Stimulated activated effector memory CD8-positive, alpha-beta T cell treated with anti-CD3 and anti-CD28 coated beads, Interleukin-12 subunit alpha, Interleukin-12 subunit beta, amount 100 ng/mL, for 72 hours (primary cell): Measurements from ENCODE around the gene PKNOX2.

Source experiments
- ATAC-seq: fragments of 150-1000 bp; cut with Tn5 transposase; 2 replicates; pipeline ENCODE4 v1.10.0; 2021
- DNase-seq, 2 donors: peaks; one replicate each; pipeline ENCODE4 v3.0.0; 2021 to 2022; ENCODE audit warnings: low spot score in 2 of 2
- H3K27ac Mint-ChIP-seq: one replicate; pipeline ENCODE4 v1.8.0; 2022; ENCODE audit warnings: mild to moderate bottlenecking, mixed read lengths
- H3K36me3 Mint-ChIP-seq: one replicate; pipeline ENCODE4 v1.8.0; 2022; ENCODE audit warnings: mild to moderate bottlenecking, mixed read lengths
- H3K4me1 Mint-ChIP-seq: one replicate; pipeline ENCODE4 v1.8.0; 2022; ENCODE audit warnings: mixed read lengths
- H3K4me3 Mint-ChIP-seq: one replicate; pipeline ENCODE4 v1.8.0; 2022; ENCODE audit warnings: mild to moderate bottlenecking, mixed read lengths
- H3K9me3 Mint-ChIP-seq: one replicate; pipeline ENCODE4 v1.8.0; 2022; ENCODE audit warnings: mixed read lengths

PKNOX2 gene

GRCh38 chr11:125300791-125301218 is 136.3 kb downstream of the PKNOX2 start:
- no peak for DNase-seq
- Mint-ChIP-seq H3K4me3 (no peak overlapping the region), H3K9me3 (no peaks in the 10 kb centered on the region), H3K4me1 (no peaks in the 10 kb centered on the region), H3K27ac (no peak overlapping the region), H3K36me3 (no peaks in the 10 kb centered on the region)
- ATAC-seq = no peak

- Mint-ChIP-seq H3K9me3 (no peaks in the 10 kb centered on the region), H3K4me3 (no peak overlapping the region), H3K27ac (no peak overlapping the region), H3K36me3 (no peaks in the 10 kb centered on the region), H3K4me1 (no peaks in the 10 kb centered on the region)
- ATAC-seq (no peak), DNase-seq (no peak)
These were observed 136.8 kb downstream of the PKNOX2 start for GRCh38 chr11:125301346-125301745.

DNA sequence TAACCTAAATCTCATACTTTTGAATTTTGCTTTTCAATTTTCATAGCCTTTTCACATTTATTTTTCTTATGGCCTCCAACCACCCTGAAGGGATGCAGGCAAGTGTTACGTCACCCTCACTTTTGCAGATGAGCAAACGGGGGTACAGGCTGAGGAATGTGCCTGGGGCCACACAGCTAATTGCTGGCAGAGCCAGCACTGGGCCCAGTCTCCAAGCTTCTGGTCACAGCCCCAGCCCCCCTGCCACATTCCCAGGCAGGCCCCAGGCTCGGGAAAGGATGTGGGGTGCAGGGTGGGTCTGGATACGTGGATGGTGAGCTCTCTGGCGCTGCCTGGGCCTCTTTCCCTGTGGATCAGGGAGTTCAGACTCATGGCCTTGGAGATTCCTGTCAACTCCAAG is 138.6 kb downstream of the PKNOX2 start:
- Mint-ChIP-seq H3K9me3 (no peaks in the 10 kb centered on the region), H3K4me3 (no peak overlapping the region), H3K36me3 (no peaks in the 10 kb centered on the region), H3K27ac (no peak overlapping the region), H3K4me1 (no peaks in the 10 kb centered on the region)
- no peak for ATAC-seq
- DNase-seq = no peak

DNA sequence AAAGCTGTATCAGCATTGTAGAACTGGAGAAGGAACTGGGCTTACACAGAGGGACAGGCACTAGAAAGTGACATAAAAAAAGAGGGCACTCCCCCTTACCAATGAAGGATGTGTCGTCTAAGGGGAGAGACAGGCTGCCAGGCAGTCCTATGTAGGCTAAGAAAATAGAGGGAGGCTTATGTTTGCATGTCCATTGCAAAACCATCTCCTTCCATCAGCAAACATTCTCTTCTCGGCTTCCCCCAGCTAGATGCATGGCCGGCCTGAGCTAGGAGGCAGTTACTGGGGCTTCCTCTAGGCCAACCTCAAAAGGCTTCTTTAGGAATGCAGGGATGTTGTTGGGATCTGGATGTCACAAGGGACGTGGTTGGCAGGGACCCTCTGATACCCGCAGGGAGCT is 139.1 kb downstream of the PKNOX2 start:
- Mint-ChIP-seq H3K4me3 (no peak overlapping the region), H3K27ac (no peak overlapping the region)

GRCh38 chr11:125304136-125304535 is 139.6 kb downstream of the PKNOX2 start:
- Mint-ChIP-seq H3K4me3 (no peak overlapping the region), H3K4me1 (no peaks in the 10 kb centered on the region), H3K36me3 (no peaks in the 10 kb centered on the region), H3K27ac (no peak overlapping the region), H3K9me3 (no peaks in the 10 kb centered on the region)
- ATAC-seq = no peak
- DNase-seq = no peak

More for the DNA sequence above, 139.1 kb downstream of the PKNOX2 start:
- H3K4me1 Mint-ChIP-seq = no peaks in the 10 kb centered on the region
- H3K9me3 Mint-ChIP-seq = no peaks in the 10 kb centered on the region
- no peak for DNase-seq
- ATAC-seq = no peak
- H3K36me3 Mint-ChIP-seq = no peaks in the 10 kb centered on the region

GRCh38 chr11:125304876-125305275 is 140.3 kb downstream of the PKNOX2 start:
- ATAC-seq = no peak
- no peaks in the 10 kb centered on the region for H3K9me3 Mint-ChIP-seq
- H3K27ac Mint-ChIP-seq = no peak overlapping the region
- no peak for DNase-seq
- H3K4me1 Mint-ChIP-seq = no peaks in the 10 kb centered on the region
- no peak overlapping the region for H3K4me3 Mint-ChIP-seq
- no peaks in the 10 kb centered on the region for H3K36me3 Mint-ChIP-seq

GRCh38 chr11:125305345-125305744 is 140.8 kb downstream of the PKNOX2 start:
- no peaks in the 10 kb centered on the region for H3K9me3 Mint-ChIP-seq
- no peak overlapping the region for H3K4me3 Mint-ChIP-seq
- no peak overlapping the region for H3K27ac Mint-ChIP-seq
- DNase-seq (no peak), ATAC-seq (no peak)
- H3K4me1 Mint-ChIP-seq = no peaks in the 10 kb centered on the region
- H3K36me3 Mint-ChIP-seq = no peaks in the 10 kb centered on the region

- Mint-ChIP-seq H3K4me3 (no peak overlapping the region), H3K27ac (no peak overlapping the region), H3K4me1 (no peaks in the 10 kb centered on the region), H3K36me3 (no peaks in the 10 kb centered on the region), H3K9me3 (no peaks in the 10 kb centered on the region)
- DNase-seq = no peak
- ATAC-seq = no peak
These were observed 141.9 kb downstream of the PKNOX2 start for GRCh38 chr11:125306476-125306875.

DNA sequence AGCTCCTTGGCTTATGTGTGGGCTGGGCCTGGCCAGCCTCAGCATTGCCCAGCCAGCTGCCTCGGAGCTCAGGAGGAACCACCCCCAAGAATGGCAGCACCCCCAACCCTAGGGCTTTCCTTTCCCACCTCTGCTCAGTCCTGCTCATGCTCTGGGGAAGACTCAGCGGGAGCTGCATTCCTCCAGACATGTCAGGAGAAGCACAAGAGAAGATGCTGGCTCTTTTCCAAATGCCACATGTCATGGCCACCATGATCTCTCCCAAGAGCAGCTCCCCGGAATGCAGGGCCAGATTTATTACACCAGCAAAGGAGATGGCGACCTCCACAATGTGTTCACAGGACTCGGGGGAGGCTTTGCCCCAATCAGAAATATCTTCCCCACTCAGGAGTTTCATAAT is 143.7 kb downstream of the PKNOX2 start:
- no peaks in the 10 kb centered on the region for H3K9me3 Mint-ChIP-seq
- DNase-seq (no peak), ATAC-seq (no peak)

GRCh38 chr11:125312391-125312790 is 147.8 kb downstream of the PKNOX2 start:
- H3K27ac Mint-ChIP-seq = no peak overlapping the region
- H3K36me3 Mint-ChIP-seq = no peaks in the 10 kb centered on the region
- ATAC-seq = no peak
- H3K4me3 Mint-ChIP-seq = no peak overlapping the region
- no peaks in the 10 kb centered on the region for H3K4me1 Mint-ChIP-seq
- DNase-seq = no peak
- no peaks in the 10 kb centered on the region for H3K9me3 Mint-ChIP-seq

More for the DNA sequence above, 143.7 kb downstream of the PKNOX2 start:
- Mint-ChIP-seq H3K4me3 (no peak overlapping the region), H3K36me3 (no peaks in the 10 kb centered on the region), H3K4me1 (no peaks in the 10 kb centered on the region), H3K27ac (no peak overlapping the region)

- no peak overlapping the region for H3K4me3 Mint-ChIP-seq
- ATAC-seq = no peak
- no peak for DNase-seq
- H3K27ac Mint-ChIP-seq = no peak overlapping the region
- no peaks in the 10 kb centered on the region for H3K36me3 Mint-ChIP-seq
- no peaks in the 10 kb centered on the region for H3K9me3 Mint-ChIP-seq
- H3K4me1 Mint-ChIP-seq = no peaks in the 10 kb centered on the region
These were observed 148.3 kb downstream of the PKNOX2 start for GRCh38 chr11:125312812-125313211.

GRCh38 chr11:125313271-125314219 is 149.0 kb downstream of the PKNOX2 start:
- H3K4me1 Mint-ChIP-seq = no peaks in the 10 kb centered on the region
- no peak overlapping the region for H3K4me3 Mint-ChIP-seq
- H3K9me3 Mint-ChIP-seq = no peaks in the 10 kb centered on the region
- no peaks in the 10 kb centered on the region for H3K36me3 Mint-ChIP-seq
- H3K27ac Mint-ChIP-seq = no peak overlapping the region
- no peak for DNase-seq
- peak; percentile 12 for ATAC-seq

DNA sequence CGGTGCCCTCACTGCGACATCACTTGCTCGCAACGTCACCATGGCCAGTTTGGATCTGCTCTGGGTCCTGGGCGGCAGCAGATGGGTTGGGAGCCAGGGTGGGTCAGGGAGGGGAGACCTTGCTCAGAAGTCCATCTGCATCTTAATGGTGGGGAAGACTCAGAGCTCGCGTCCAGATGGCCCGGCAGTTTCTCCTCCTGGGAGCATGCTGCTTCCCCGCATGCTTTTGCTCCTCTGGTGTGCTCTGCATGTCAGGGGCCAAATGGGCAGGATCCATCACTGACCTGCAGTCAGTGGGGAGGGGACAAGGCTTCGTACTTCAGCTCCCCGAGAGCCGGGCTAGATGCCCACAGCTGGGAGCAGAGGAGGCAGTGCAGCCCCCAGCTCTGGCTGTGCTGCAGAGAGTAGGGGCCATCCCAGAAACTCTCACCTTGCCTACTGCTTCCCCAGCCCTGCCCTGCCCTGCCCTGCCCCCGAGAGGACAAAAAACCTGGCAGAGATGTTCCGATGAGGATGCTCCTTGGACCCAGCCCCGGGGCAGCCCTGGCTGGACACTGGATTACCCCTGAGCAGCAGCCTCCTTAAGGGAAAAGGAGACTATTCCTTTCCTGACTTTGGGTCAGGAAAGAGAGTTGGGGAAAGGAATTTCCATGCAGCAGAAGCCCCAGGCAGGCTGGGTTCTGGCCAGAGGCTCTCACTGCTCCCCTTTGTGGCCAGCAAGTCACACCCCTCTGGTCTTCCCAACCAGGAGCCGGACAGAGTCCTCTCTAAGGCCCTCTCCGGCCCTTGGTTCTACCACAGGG is 149.9 kb downstream of the PKNOX2 start:
- no peak overlapping the region for H3K4me3 Mint-ChIP-seq
- ATAC-seq = peak; percentile 7
- H3K9me3 Mint-ChIP-seq = no peaks in the 10 kb centered on the region
- no peak for DNase-seq
- H3K4me1 Mint-ChIP-seq = no peaks in the 10 kb centered on the region
- no peaks in the 10 kb centered on the region for H3K36me3 Mint-ChIP-seq
- no peak overlapping the region for H3K27ac Mint-ChIP-seq

DNA sequence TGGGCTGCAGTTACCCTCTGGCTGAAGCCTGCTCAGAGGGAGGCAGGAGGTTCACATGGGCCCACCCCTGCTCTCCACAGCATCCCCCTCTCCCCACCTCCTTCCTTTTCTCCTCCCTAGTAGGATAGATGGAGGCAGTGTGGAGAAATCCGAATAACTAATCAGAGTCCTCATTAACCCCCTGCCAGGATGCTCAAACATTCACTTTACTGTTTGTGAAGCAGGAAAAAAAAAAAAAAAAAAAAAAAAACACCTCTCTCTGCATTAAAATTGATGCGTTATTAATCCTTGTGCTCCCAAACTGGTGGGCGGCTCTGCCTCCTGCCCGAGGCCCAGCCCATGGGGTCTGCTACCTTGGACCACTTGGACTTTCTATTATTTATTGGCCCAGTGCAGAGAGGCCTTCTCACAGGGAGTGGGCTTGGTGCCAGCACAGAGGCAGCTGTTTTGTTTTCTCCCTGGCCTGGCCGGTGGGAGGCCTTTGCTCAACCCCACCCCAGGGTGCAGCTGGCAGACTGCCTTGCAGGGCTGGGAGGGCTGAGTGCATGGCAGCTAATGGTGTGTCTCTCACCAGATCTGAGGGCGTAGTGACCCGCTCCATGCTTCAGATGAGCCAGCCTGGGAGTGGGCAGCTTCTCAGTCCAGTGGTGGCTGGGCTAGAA is 150.7 kb downstream of the PKNOX2 start:
- Mint-ChIP-seq H3K27ac (no peak overlapping the region), H3K4me1 (no peaks in the 10 kb centered on the region), H3K36me3 (no peaks in the 10 kb centered on the region), H3K4me3 (no peak overlapping the region), H3K9me3 (no peaks in the 10 kb centered on the region)
- ATAC-seq (peak; percentile 11), DNase-seq (no peak)

DNA sequence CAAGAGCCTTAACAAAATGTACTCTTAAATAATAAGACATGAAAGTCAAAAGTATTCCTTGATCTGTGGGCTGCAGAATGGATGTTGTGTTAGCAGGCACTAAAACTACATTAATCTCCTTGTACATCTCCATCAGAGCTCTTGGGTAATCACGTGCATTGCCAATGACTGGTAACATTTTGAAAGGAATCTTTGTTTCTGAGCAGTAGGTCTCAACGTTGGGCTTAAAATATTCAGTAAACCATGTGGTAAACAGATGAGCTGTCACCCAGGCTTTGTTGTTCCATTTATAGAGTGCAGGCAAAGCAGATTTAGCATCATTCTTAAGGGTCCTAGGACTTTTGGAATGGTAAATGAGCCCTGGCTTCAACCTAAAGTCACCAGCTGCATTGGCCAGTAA is 152.9 kb downstream of the PKNOX2 start:
- Mint-ChIP-seq H3K4me1 (no peaks in the 10 kb centered on the region), H3K9me3 (no peaks in the 10 kb centered on the region), H3K4me3 (no peak overlapping the region), H3K36me3 (no peaks in the 10 kb centered on the region), H3K27ac (no peak overlapping the region)
- DNase-seq (no peak), ATAC-seq (no peak)
